Spleen (tissue), 7 donors: ENCODE measurements around the gene DUSP10.

Experiments used
- POLR2AphosphoS5 ChIP-seq, 3 donors: sonication (generic); formaldehyde crosslinking; IDR thresholded peaks; one replicate each; pipeline ENCODE4 v1.5.1; 2017; ENCODE audit warnings: antibody characterized with exemption in 3 of 3
- TF ChIP-seq, protein P1 (sequence below), 11 experiments: fragments of 200-600 bp in 7 of 11; fragments of 450-650 bp in 4 of 11; sonication (generic) in 4 of 11; IDR thresholded peaks in 8 of 11; conservative IDR thresholded peaks in 3 of 11; 1 replicate in 7 of 11; 2 replicates in 4 of 11; pipeline versions ENCODE4 v1.4.0 to v1.8.0; 2016 to 2021; ENCODE audit warnings: antibody characterized with exemption in 11 of 11, inconsistent platforms in 4 of 11, mild to moderate bottlenecking in 1 of 11
- donor health status: DM: no; HTN: no; CAD: no; lungs with moderate emphysema.
- donor health status: DM: no; HTN: no; CAD: no.
- donor health status: DM: no; HTN: no; CAD: no.

DNA sequence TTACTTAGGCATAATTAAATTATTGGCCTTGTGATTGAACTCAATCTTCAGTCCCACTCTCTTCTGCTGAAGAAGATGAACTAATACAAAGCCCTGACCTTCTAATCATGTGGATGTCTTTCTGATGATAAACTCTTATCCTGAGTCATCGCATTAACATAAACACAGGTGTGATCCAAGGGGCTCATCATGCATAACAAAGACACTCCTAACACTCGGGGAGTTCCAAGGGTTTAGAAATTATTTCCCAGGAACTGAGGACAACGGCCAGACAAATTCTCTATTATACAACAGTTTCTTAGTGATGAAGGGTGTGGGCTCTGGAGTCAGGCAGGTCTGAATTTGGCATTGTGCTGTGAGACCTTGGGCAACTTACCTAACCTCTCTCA is 18.0 kb downstream of the DUSP10 start:
- no peak for TF ChIP-seq POLR2AphosphoS5 (IDR thresholded peaks at IDR 0.05)
- TF ChIP-seq, protein P1, sequence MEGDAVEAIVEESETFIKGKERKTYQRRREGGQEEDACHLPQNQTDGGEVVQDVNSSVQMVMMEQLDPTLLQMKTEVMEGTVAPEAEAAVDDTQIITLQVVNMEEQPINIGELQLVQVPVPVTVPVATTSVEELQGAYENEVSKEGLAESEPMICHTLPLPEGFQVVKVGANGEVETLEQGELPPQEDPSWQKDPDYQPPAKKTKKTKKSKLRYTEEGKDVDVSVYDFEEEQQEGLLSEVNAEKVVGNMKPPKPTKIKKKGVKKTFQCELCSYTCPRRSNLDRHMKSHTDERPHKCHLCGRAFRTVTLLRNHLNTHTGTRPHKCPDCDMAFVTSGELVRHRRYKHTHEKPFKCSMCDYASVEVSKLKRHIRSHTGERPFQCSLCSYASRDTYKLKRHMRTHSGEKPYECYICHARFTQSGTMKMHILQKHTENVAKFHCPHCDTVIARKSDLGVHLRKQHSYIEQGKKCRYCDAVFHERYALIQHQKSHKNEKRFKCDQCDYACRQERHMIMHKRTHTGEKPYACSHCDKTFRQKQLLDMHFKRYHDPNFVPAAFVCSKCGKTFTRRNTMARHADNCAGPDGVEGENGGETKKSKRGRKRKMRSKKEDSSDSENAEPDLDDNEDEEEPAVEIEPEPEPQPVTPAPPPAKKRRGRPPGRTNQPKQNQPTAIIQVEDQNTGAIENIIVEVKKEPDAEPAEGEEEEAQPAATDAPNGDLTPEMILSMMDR (IDR thresholded peaks at IDR 0.05 in 8 of 11, conservative IDR thresholded peaks at IDR 0.05 in 3 of 11) = no peak
